Measurements from ENCODE around the gene MAP3K13. TPM values are rescaled to one million over a fixed set of nuclear protein-coding genes. Genes with fewer than 3 reads are reported as not detected.

The MAP3K13 gene
- total RNA-seq, 1 experiment from 2014 or later = 9.1 TPM

- H3K27me3 Mint-ChIP-seq (ENCODE audit: low read depth) = no peaks in the 10 kb centered on the region
- DNase-seq (ENCODE audit: low spot score) = no peak
- H3K36me3 Mint-ChIP-seq = no peaks in the 10 kb centered on the region
- POLR2A ChIA-PET = no interaction called here
- H3K27ac Mint-ChIP-seq = no peak overlapping the region
- no peaks in the 10 kb centered on the region; the same call in 1 of the 2 replicates for H3K4me1 Mint-ChIP-seq
- no peak overlapping the region for H3K4me3 Mint-ChIP-seq
- CTCF ChIA-PET = interaction anchor here (1.0 to 1.1 kb wide), 2 partner anchors 25 to 41 kb away, joined by 5 read pairs; no protein-coding TSS in a partner anchor
- TF ChIP-seq KAT7 (CRISPR knock-in tag; IDR thresholded peaks at IDR 0.05; ENCODE audit: borderline replicate concordance) (no peak), NR1H2 (CRISPR knock-in tag; IDR thresholded peaks at IDR 0.05) (no peak), OVOL2 (CRISPR knock-in tag; IDR thresholded peaks at IDR 0.05; ENCODE audit: borderline replicate concordance) (no peak), ARID4B (CRISPR knock-in tag; IDR thresholded peaks at IDR 0.05; ENCODE audit: borderline replicate concordance) (no peak), USF2 (CRISPR knock-in tag; IDR thresholded peaks at IDR 0.05) (no peak), ZSCAN18 (CRISPR knock-in tag; IDR thresholded peaks at IDR 0.05) (no peak), ZNF138 (CRISPR knock-in tag; conservative IDR thresholded peaks at IDR 0.05) (no peak), ETV6 (CRISPR knock-in tag; IDR thresholded peaks at IDR 0.05) (no peak)
- H3K9me3 Mint-ChIP-seq = no peaks in the 10 kb centered on the region
- no peak for ATAC-seq
Measured at GRCh38 chr3:185534511-185534910, 171.6 kb downstream of the MAP3K13 start.

GRCh38 chr3:185537369-185537970, 174.5 kb downstream of the MAP3K13 start:
- no peaks in the 10 kb centered on the region; the same call in 1 of the 2 replicates for H3K4me1 Mint-ChIP-seq
- H3K4me3 Mint-ChIP-seq = no peak overlapping the region
- no peaks in the 10 kb centered on the region for H3K9me3 Mint-ChIP-seq
- ChIA-PET POLR2A (interaction anchor here (0.6 kb wide), 1 partner anchor 705 kb away, joined by 3 read pairs; no protein-coding TSS in a partner anchor), CTCF (interaction anchor here (0.5 kb wide), 1 partner anchor 79 kb away, joined by 3 read pairs; no protein-coding TSS in a partner anchor)
- no peak for TF ChIP-seq ZNF121 (CRISPR knock-in tag; IDR thresholded peaks at IDR 0.05)
- no peaks in the 10 kb centered on the region for H3K27me3 Mint-ChIP-seq (ENCODE audit: low read depth)
- no peak overlapping the region; the same call in 1 of the 2 replicates for H3K27ac Mint-ChIP-seq
- H3K36me3 Mint-ChIP-seq = no peaks in the 10 kb centered on the region
- DNase-seq (ENCODE audit: low spot score) (no peak), ATAC-seq (no peak)

Other genes with a start within 250 kb of the MAP3K13 start
- gene C3orf70, start 210.1 kb upstream of the MAP3K13 start, total RNA-seq (2021) = 0.64 to 0.70 TPM (median 0.69 TPM) in 3 replicates
- gene EHHADH, start 109.1 kb upstream of the MAP3K13 start, total RNA-seq (2021) = 4.2 to 4.9 TPM (median 4.3 TPM) in 3 replicates
- 14.4 to 17.2 TPM (median 15.7 TPM) in 3 replicates for gene TMEM41A, start 135.9 kb downstream of the MAP3K13 start, total RNA-seq (2021)
- 0.07 to 0.27 TPM (median 0.11 TPM) in 3 replicates for gene LIPH, start 189.5 kb downstream of the MAP3K13 start, total RNA-seq (2021)
- 55.0 to 57.2 TPM (median 56.9 TPM) in 3 replicates for gene SENP2, start 223.2 kb downstream of the MAP3K13 start, total RNA-seq (2021)

Measured in WTC11 (cell line).